Hematopoietic multipotent progenitor cell (in vitro differentiated cells): ENCODE results near the gene TRPV4. TPM values are rescaled to one million over a fixed set of nuclear protein-coding genes. Genes with fewer than 3 reads are reported as not detected.
A peak's percentile ranks its signal among the peaks of the same experiment; 100 is the strongest.

Experiments
- DNase-seq, 3 donors: peaks; one replicate each; pipeline ENCODE4 v3.0.0-alpha.2; 2011 to 2015; ENCODE audit warnings: low read depth in 2 of 3, low spot score in 2 of 3
- total RNA-seq: library from RNA; depleted of rRNA; stranded (reverse); fragments of >200 nt; gene quantifications from one replicate; pipeline ENCODE4 v1.2.3, GENCODE V29; 2012

The TRPV4 gene
- total RNA-seq, 1 donor, result not detected

DNA sequence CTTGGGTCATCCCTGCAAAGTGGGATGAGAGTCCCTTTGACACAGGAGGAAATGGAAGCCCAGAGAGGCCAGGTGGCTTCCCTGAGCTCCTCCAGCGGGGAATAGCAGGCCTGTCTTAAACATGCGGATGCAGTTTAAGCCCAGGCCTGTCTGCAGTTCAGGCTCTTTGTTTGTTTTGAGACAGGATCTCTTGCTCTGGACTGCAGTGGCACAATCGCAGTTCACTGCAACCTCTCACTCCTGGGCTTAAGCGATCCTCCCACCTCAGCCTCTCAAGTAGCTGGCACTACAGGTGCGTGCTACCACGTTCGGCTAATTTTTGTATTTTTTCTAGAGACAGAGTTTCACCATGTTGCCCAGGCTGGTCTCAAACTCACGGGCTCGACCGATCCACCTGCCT, 3.5 kb downstream of the TRPV4 start:
- no peak for DNase-seq

GRCh38 chr12:109828754-109829511, 4.3 kb downstream of the TRPV4 start:
- DNase-seq, result no peak

DNA sequence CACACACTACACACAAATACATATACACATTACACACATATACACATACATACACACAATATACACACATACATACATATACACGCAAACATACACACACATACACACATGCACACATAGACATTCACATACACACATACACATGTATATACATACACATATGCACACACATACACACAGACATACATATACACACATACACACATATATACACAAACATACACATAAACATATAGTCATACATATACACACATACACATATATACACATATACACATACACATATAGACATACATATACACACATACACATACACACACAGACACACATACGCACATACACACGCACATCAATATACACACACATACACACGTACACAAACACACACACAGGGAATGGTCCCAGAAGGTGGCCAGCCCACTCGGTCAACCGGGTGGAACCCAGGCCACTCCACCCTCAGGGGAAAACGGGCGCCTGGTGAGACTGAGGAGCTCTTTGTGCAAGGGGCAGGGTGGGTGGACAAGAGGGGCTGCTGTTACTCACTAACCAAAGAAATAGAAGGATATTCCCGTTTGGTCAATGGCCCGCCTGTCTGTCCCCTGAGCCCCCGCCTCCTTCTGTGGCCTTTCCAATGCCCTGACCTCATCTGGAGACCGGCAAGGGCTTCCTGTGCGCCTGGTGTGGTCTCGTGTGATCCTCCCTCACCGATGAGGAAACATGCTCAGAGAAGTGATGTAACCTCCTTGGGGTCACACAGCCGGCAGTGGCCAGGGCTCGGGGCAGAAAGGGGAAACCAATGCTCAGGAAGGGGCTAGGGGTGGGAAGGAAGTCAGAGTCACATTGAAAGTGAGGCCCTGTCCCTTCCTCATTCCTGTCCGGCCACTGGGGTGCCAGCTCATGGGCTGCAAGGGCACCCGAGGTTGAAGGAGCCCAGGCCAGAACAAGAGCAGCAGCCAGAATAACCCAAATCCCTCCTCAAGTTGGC, 5.3 kb downstream of the TRPV4 start:
- peak in 1 of 3 donors; percentile 12 for DNase-seq

- DNase-seq, result no peak
Observed at GRCh38 chr12:109827080-109827479, 6.1 kb downstream of the TRPV4 start.

DNA sequence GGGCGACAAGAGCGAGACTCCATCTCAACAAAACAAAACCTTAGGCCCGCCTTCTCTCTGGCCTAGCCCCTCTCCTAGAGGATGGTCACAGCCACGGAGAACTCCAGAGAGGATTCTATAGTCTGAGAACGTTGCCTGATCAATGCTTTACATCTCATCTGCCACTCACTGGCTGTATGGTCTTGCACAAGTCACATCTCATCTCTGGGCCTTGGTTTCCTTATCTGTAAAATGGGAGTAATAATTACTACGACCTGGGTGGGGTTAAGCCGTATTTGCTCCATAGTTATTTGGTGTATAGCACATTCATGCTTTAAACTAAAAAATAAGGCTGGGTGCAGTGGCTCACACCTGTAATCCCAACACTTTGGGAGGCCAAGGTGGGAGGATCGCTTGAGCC, 8.5 kb downstream of the TRPV4 start:
- DNase-seq, result no peak

GRCh38 chr12:109822951-109823411, 10.2 kb downstream of the TRPV4 start:
- no peak for DNase-seq

DNA sequence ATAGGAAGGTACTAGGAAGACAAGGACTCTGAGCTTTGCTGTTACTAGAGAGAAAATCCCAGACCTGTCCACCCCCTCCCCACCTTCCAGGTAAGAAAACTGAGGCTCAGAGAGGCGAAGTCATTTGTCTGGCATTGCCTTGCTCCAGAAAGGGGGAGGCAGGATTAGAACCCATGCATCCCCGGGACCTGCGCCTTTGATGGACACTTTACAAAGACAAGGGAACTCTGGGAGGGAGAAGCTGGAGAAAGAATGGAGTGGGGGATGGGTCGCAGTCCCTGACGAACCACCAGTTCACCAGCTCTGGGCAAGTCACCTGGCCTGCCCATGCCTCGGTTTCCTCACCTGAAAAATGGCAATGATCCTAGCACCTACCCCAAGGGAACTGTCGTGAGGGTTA, 10.8 kb downstream of the TRPV4 start:
- no peak for DNase-seq

- no peak for DNase-seq
Observed at GRCh38 chr12:109821968-109822367, 11.2 kb downstream of the TRPV4 start.

GRCh38 chr12:109820816-109821381, 12.3 kb downstream of the TRPV4 start:
- DNase-seq, result no peak

- no peak for DNase-seq
Observed at GRCh38 chr12:109818905-109819500, 14.2 kb downstream of the TRPV4 start.

GRCh38 chr12:109818253-109818652, 14.9 kb downstream of the TRPV4 start:
- DNase-seq, result no peak

DNA sequence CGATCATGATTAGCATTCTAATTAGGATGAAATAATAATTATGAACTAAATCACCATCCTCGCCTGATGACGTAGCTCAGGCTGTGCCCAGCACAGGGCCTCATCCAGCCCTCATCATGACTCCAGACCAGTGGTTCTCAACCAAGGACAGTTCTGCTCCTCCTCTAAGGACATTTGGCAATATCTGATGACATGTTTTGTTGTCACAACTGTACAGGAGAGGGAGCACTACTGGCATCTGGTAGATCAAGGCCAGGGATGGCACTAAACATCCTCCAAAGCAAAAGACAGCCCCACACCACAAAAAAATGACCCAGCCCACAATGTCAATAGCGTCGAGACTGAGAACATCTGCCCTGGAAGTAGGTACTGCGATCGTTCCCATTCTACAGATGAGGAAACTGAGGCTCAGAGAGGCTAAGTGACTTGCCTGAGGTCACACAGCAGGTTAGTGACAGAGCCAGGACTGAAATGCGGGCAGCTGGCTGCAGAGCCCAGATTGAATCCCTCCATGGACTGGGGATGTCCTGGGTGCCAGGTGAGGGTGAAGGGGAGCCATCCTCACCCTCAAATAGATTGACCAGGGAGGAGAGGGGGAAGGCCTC, 15.5 kb downstream of the TRPV4 start:
- DNase-seq, result no peak

- DNase-seq, result no peak
Observed at GRCh38 chr12:109816870-109817269, 16.3 kb downstream of the TRPV4 start.

DNA sequence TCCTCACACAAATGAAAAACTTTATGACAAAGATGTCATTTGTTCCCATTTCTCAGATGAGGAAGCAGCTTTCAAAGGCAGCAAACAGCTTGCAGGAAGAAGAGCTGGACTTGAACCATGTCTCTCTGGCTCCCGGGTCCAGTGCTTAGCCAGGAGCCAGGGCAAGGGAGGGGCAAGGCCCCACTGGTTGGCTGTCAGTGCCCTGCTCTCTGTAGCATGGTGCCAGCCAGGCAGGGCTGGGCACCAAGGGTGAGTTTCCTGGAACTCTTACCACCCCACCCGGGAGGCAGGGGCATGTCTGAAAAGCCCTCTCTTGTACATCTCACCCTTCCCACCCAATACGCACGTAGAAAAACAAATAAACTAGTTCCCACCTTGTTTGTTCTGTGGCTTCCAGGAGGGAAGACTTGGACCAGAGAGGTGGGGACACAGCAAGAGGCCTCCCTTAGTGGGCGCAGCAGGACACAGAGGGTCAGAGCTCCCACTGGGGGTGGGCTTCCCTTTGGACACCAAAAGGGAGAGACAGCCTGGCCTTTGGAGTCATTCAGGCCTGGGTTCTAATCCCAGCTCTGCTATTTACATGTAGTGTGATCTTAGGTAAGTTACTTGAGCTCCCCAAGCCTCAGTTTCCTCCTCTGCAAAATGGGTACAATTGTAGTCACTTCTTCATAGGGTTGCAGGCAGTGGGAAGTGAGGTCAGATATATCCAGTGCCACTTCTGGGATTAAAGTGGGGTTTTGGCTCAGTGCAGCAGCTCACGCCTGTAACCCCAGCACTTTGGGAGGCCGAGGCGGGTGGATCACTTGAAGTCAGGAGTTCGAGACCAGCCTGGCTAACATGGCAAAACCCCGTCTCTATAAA, 17.2 kb downstream of the TRPV4 start:
- no peak for DNase-seq

DNA sequence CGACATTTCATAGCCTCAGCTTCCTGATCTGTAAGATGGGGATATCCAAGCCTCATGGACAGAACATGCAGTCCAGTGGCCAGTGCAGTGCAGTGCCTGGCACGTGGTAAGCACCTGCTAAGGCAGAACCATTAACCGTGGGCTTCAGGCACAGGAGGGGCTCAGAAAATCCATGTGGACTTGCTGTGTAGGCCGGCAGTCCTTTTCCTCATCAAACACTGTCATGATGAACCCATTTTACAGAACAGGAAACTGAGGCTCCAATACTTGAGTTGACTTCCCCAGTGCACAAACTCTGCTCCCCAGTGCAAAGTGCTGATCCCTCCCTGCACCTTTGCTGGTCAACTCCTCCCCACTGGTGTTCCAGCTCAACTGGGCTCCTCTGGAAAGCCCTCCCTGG, 18.0 kb downstream of the TRPV4 start:
- DNase-seq, result no peak

- DNase-seq, result peak in 1 of 3 donors; percentile 12
Observed at GRCh38 chr12:109814600-109815150, 18.5 kb downstream of the TRPV4 start.

DNA sequence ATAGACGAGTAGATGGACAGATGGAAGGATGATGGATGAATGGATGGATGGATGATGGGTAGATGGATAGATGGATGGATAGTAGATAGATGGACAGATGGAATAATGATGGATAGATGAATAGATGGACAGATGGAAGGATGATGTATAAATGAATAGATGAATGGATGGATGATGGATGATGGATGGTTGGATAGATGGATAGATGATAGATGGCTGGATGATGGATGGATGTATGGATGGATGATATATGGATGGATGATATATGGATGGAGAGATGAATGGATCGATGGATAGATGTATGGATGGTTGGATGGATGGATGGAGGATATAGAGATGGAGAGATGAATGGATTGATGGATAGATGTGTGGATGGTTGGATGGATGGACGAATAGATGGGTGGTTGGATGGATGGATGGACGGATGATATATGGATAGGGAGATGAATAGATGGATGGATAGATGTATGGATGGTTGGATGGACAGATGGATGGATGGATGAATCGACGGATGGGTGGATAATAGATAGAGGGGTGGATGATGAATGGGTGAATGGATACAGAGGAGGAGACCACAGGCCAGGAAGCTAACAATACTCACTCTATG, 19.3 kb downstream of the TRPV4 start:
- DNase-seq, result no peak

- DNase-seq, result no peak
Observed at GRCh38 chr12:109811624-109811995, 21.6 kb downstream of the TRPV4 start.
